Choroid plexus epithelial cell (primary cell): ENCODE measurements around the gene BICRA.
"Not testable (repeated sequence)": the region's sequence is repeated elsewhere in the genome, so short reads cannot be mapped to it uniquely, and the experiment has no call there.

Source experiments
- DNase-seq: peaks from one replicate; pipeline ENCODE4 v3.0.0-alpha.2; 2010; ENCODE audit warnings: low read depth
- H3K4me3 ChIP-seq: 2 replicates; pipeline ENCODE4 v1.5.1; 2011; ENCODE audit warnings: low read depth, mild to moderate bottlenecking, control low read depth, low read length, moderate library complexity
- TF ChIP-seq, protein P1 (sequence below): conservative IDR thresholded peaks from 2 replicates; pipeline ENCODE4 v1.5.1; 2011; ENCODE audit warnings: low read depth, mild to moderate bottlenecking, control low read depth, inconsistent platforms, low read length, moderate library complexity

The BICRA gene

DNA sequence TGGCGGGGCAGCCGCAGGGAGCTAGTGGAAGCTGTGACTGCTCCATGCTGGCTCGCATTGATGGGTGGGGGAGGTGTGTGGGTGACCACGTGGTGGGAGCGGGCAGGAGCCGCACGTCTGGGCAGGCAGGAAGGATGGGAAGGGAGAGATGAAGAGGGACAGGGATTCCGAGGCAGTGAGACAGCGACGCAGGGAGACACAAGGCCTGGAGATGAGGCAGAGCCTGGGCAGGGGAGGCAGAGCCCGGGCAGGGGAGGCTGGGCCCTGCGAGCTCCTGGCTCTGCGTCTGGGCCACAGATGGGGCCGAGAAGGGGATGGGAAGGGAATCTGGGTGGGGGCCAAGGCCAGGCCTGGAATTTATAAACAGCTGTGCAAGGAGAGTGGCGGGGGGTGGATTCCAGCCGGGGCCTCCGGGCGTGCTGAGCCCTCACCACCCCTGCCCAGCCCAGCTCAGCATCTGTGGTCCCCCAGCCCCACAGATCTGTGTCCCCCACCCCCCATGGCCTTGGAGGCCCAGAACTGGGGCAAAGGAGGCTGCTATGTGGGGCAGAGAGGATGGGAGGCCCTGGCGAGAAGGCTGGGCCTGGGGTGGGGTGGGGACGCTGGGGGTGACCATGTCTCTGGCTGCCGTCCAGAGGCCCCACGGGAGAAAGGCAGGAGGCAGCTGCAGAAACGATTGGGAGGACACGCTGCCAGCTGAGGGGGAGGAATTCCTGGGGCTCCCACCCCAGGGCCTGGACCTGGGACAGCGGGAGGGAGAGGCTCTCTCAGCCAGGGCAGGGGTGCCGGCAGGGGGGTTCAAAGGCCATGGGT lies 110.3 kb downstream of the BICRA start:
- H3K4me3 ChIP-seq: peak overlapping the region; percentile 33
- TF ChIP-seq, protein P1, sequence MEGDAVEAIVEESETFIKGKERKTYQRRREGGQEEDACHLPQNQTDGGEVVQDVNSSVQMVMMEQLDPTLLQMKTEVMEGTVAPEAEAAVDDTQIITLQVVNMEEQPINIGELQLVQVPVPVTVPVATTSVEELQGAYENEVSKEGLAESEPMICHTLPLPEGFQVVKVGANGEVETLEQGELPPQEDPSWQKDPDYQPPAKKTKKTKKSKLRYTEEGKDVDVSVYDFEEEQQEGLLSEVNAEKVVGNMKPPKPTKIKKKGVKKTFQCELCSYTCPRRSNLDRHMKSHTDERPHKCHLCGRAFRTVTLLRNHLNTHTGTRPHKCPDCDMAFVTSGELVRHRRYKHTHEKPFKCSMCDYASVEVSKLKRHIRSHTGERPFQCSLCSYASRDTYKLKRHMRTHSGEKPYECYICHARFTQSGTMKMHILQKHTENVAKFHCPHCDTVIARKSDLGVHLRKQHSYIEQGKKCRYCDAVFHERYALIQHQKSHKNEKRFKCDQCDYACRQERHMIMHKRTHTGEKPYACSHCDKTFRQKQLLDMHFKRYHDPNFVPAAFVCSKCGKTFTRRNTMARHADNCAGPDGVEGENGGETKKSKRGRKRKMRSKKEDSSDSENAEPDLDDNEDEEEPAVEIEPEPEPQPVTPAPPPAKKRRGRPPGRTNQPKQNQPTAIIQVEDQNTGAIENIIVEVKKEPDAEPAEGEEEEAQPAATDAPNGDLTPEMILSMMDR: no peak
- DNase-seq: peak; percentile 97

GRCh38 chr19:47720669-47721422 lies 111.9 kb downstream of the BICRA start:
- no peak overlapping the region for H3K4me3 ChIP-seq
- DNase-seq: no peak
- TF ChIP-seq, protein P1: no peak

GRCh38 chr19:47723581-47723940 lies 114.6 kb downstream of the BICRA start:
- TF ChIP-seq, protein P1: no peak
- peak; percentile 94 for DNase-seq
- H3K4me3 ChIP-seq: peak overlapping the region; percentile 18

DNA sequence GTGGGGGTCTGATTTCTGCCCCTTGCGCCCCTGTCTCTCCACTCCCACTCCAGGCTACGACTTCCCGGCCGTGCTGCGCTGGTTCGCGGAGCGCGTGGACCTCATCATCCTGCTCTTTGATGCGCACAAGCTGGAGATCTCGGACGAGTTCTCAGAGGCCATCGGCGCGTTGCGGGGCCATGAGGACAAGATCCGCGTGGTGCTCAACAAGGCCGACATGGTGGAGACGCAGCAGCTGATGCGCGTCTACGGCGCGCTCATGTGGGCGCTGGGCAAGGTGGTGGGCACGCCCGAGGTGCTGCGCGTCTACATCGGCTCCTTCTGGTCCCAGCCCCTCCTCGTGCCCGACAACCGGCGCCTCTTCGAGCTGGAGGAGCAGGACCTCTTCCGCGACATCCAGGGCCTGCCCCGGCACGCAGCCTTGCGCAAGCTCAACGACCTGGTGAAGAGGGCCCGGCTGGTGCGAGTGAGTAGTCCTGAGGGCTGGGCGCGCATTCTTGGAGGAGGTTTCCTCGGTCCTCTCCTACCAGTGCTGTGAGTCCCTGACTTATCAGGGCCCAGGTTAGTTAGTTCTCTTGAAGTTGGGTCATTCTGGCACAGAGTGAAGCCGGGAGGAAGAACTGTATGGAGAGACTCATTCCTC lies 116.9 kb downstream of the BICRA start:
- no peak for DNase-seq
- H3K4me3 ChIP-seq: no peak overlapping the region
- TF ChIP-seq, protein P1: no peak

DNA sequence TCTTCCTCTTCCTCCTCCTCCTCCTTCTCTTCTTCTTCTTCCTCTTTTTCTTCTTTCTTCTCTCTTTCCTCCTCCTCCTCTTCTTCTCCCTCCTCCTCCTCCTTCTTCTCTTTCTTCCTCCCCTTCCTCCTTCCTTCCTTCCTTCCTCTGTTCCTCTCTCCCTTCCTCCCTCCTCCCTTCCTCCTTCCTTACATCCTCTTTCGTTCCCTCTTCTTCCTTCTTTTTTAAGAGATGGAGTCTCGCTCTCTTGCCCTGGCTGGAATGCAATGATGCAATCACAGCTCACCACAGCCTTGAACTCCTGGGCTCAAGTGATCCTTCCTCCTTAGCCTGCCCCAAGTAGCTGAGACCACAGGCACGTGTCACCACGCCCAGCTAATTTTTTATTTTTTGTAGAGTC lies 117.5 kb downstream of the BICRA start:
- no peak overlapping the region for H3K4me3 ChIP-seq
- TF ChIP-seq, protein P1: no peak
- DNase-seq: peak; percentile 86

GRCh38 chr19:47728295-47728694 lies 119.4 kb downstream of the BICRA start:
- H3K4me3 ChIP-seq, DNase-seq: not testable (repeated sequence)

DNA sequence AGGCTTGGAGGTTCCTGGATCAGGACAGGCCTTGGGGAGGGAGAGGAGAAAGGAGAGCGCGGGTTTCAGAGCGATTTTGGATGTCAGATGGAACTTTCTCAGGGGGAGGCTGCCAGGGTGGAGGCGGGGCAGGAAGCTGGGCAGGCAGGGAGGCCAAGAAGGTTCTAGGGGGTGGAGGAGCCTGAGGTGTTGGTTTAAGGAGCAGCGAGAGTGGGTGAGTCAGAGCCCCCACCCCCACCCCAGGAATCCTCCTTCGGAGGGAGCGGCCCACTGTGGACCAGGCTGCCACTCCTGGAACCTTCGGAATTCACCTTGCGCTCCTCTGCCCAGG lies 120.5 kb downstream of the BICRA start:
- H3K4me3 ChIP-seq: no peak overlapping the region
- DNase-seq: peak; percentile 83

More for the DNA sequence above, 120.5 kb downstream of the BICRA start:
- TF ChIP-seq, protein P1: no peak
